Activated CD8-positive, alpha-beta memory T cell treated with anti-CD3 and anti-CD28 coated beads, Interleukin-2, amount 50 U/mL, for 48 hours (primary cell): ENCODE measurements around the gene KCNT2.

Experiments
- DNase-seq: peaks from one replicate; pipeline ENCODE4 v3.0.0-alpha.2; 2020

Gene KCNT2

DNA sequence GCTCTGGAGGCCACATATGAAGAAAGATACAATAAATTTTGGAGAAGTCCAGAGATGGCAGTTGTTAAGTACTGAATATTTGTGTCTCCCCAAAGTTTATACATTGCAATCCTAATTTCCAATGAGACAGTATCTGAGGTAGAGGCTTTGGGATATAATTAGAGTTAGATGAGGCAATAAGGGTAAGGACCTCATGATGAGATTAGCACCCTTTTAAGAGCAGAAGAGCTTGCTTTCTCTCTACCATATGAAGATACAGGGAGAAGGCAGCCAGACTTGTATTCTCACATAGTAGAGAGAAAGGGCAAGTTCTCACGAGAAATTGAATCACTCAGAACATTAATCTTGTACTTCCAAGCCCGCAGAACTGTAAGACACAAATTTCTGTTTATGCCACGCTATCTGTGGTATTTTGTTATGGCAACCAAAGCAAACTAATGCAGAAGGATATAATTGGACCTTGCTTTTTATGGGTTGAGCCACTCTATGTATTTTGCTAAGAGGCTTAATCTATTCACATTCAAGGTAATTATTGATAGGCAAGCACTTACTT is 430.1 kb downstream of the KCNT2 start:
- DNase-seq = no peak
